RCC 7860 (cell line): ENCODE data around the gene CEBPB.
A peak's percentile ranks its signal among the peaks of the same experiment; 100 is the strongest.
"Not testable (repeated sequence)": the region's sequence is repeated elsewhere in the genome, so short reads cannot be mapped to it uniquely, and the experiment has no call there.

Source experiments
- DNase-seq: peaks from one replicate; pipeline ENCODE4 v3.0.0-alpha.2; 2015; ENCODE audit warnings: low spot score
- FAIRE-seq: peaks from 2 replicates; lab custom pipeline; 2012; peaks lifted over from hg19 to GRCh38; lab: Jason Lieb, UNC

CEBPB gene

GRCh38 chr20:50190251-50191064, at the start of gene CEBPB:
TSS of gene CEBPB (plus strand) at chr20:50190830. CDS start at chr20:50191034, 204 bp downstream.
- DNase-seq (peak; percentile 77), FAIRE-seq (no peak)

- no peak for FAIRE-seq
- no peak for DNase-seq
Observed at GRCh38 chr20:50141018-50141675, 49.5 kb upstream of the CEBPB start.

GRCh38 chr20:50141811-50142561, 48.6 kb upstream of the CEBPB start:
- no peak for FAIRE-seq
- no peak for DNase-seq

- DNase-seq: no peak
- no peak for FAIRE-seq
Observed at GRCh38 chr20:50142812-50143211, 47.8 kb upstream of the CEBPB start.

GRCh38 chr20:50144362-50144761, 46.3 kb upstream of the CEBPB start:
- peak; percentile 75 for FAIRE-seq
- DNase-seq: peak; percentile 87

- FAIRE-seq: no peak
- no peak for DNase-seq
Observed at GRCh38 chr20:50145566-50145965, 45.1 kb upstream of the CEBPB start.

- DNase-seq (peak; percentile 21), FAIRE-seq (no peak)
Observed at GRCh38 chr20:50146214-50146613, 44.4 kb upstream of the CEBPB start.

GRCh38 chr20:50146732-50147662, 43.6 kb upstream of the CEBPB start:
- FAIRE-seq: no peak

GRCh38 chr20:50149481-50150254, 41.0 kb upstream of the CEBPB start:
- no peak for FAIRE-seq
- no peak for DNase-seq

More at GRCh38 chr20:50146732-50147662, 43.6 kb upstream of the CEBPB start:
- DNase-seq: peak; percentile 47

- no peak for FAIRE-seq
- no peak for DNase-seq
Observed at GRCh38 chr20:50151034-50151743, 39.4 kb upstream of the CEBPB start.

GRCh38 chr20:50152394-50153152, 38.1 kb upstream of the CEBPB start:
- DNase-seq: peak; percentile 38
- no peak for FAIRE-seq

GRCh38 chr20:50153153-50153499, 37.5 kb upstream of the CEBPB start:
- DNase-seq (no peak), FAIRE-seq (no peak)

GRCh38 chr20:50153500-50154377, 36.9 kb upstream of the CEBPB start, which contains the start of gene PEDS1:
TSS of gene PEDS1 (minus strand) at chr20:50153723. CDS start at chr20:50153637, 86 bp downstream.
- FAIRE-seq (no peak), DNase-seq (peak; percentile 74)

- not testable (repeated sequence) for DNase-seq
Observed at GRCh38 chr20:50161494-50161893, 29.1 kb upstream of the CEBPB start.

GRCh38 chr20:50163570-50164317, 26.9 kb upstream of the CEBPB start:
- FAIRE-seq (no peak), DNase-seq (peak; percentile 18)

More at GRCh38 chr20:50161494-50161893, 29.1 kb upstream of the CEBPB start:
- not testable (repeated sequence) for FAIRE-seq
